HEK293 (cell line): Measurements from ENCODE around the gene EPN2.
"Not testable (repeated sequence)": the region's sequence is repeated elsewhere in the genome, so short reads cannot be mapped to it uniquely, and the experiment has no call there.

Source experiments
- CTCF ChIA-PET: fragments of 350-600 bp; formaldehyde crosslinking; extraction: SDS; loops from one replicate; lab custom pipeline; 2021; ENCODE audit warnings: antibody characterized with exemption; lab: Yijun Ruan, JAX
- POLR2A ChIA-PET: fragments of 300-600 bp; formaldehyde crosslinking; extraction: SDS; loops from one replicate; lab custom pipeline; 2020; ENCODE audit warnings: antibody characterized with exemption, inconsistent platforms; lab: Yijun Ruan, JAX
- H3K27ac ChIP-seq: fragments of 200-500 bp; sonication (Bioruptor generic); 2 replicates; pipeline ENCODE4 v1.5.1; 2014; ENCODE audit warnings: low read depth, low read length, control low read depth, inconsistent platforms; ENCODE audit errors: extremely low read depth
- H3K36me3 ChIP-seq, 2 experiments: fragments of 200-500 bp in 1 of 2; sonication (Bioruptor generic) in 1 of 2; 1 replicate in 1 of 2; 2 replicates in 1 of 2; pipeline ENCODE4 v1.5.1; 2014 to 2017; ENCODE audit warnings: inconsistent platforms in 2 of 2, low read length in 2 of 2; ENCODE audit not compliant: control insufficient read depth in 2 of 2, insufficient read depth in 1 of 2
- H3K4me1 ChIP-seq: fragments of 200-500 bp; sonication (Bioruptor generic); 2 replicates; pipeline ENCODE4 v1.5.1; 2014; ENCODE audit warnings: mild to moderate bottlenecking, low read length, inconsistent platforms; ENCODE audit not compliant: control insufficient read depth, insufficient read depth
- H3K4me3 ChIP-seq: 2 replicates; pipeline ENCODE4 v1.5.1; 2011; ENCODE audit warnings: low read depth, mild to moderate bottlenecking, control low read depth, low read length, moderate library complexity
- H3K9me3 ChIP-seq: fragments of 200-500 bp; sonication (Bioruptor generic); 2 replicates; pipeline ENCODE4 v1.5.1; 2014; ENCODE audit warnings: low read depth, low read length, inconsistent platforms; ENCODE audit not compliant: control insufficient read depth, insufficient read depth
- PRDM1 ChIP-seq: fragments of 450-650 bp; formaldehyde crosslinking; IDR thresholded peaks from 2 replicates; pipeline ENCODE4; 2016; ENCODE audit warnings: missing biosample characterization, missing genetic modification characterization
- SCRT1 ChIP-seq: fragments of 450-650 bp; formaldehyde crosslinking; IDR thresholded peaks from 2 replicates; pipeline ENCODE4 v1.5.1; 2016; ENCODE audit warnings: missing biosample characterization, missing genetic modification characterization, borderline replicate concordance
- ZBTB20 ChIP-seq: fragments of 450-650 bp; formaldehyde crosslinking; IDR thresholded peaks from 2 replicates; pipeline ENCODE4 v1.5.1; 2016; ENCODE audit warnings: missing biosample characterization, missing genetic modification characterization
- ZNF248 ChIP-seq: fragments of 450-650 bp; formaldehyde crosslinking; IDR thresholded peaks from 2 replicates; pipeline ENCODE4 v1.5.1; 2017; ENCODE audit warnings: missing biosample characterization, missing genetic modification characterization
- ZNF324 ChIP-seq: fragments of 450-650 bp; formaldehyde crosslinking; IDR thresholded peaks from 2 replicates; pipeline ENCODE4 v1.5.1; 2016; ENCODE audit warnings: missing biosample characterization, missing genetic modification characterization
- ZNF335 ChIP-seq: fragments of 450-650 bp; formaldehyde crosslinking; conservative IDR thresholded peaks from 2 replicates; pipeline ENCODE4 v1.5.1; 2016; ENCODE audit warnings: missing biosample characterization, missing genetic modification characterization
- ZNF391 ChIP-seq: fragments of 450-650 bp; formaldehyde crosslinking; IDR thresholded peaks from 2 replicates; pipeline ENCODE4 v1.5.1; 2016; ENCODE audit warnings: low read depth, missing biosample characterization, missing genetic modification characterization, borderline replicate concordance
- ZNF416 ChIP-seq: fragments of 450-650 bp; formaldehyde crosslinking; IDR thresholded peaks from 2 replicates; pipeline ENCODE4 v1.5.1; 2016; ENCODE audit warnings: missing biosample characterization, missing genetic modification characterization
- ZNF514 ChIP-seq: fragments of 450-650 bp; formaldehyde crosslinking; IDR thresholded peaks from 2 replicates; pipeline ENCODE4 v1.5.1; 2016; ENCODE audit warnings: missing biosample characterization, missing genetic modification characterization
- ZNF791 ChIP-seq: fragments of 450-650 bp; formaldehyde crosslinking; IDR thresholded peaks from 2 replicates; pipeline ENCODE4 v1.5.1; 2016; ENCODE audit warnings: missing biosample characterization, missing genetic modification characterization
- TF ChIP-seq, protein P1 (sequence below): fragments of 450-650 bp; formaldehyde crosslinking; IDR thresholded peaks from 2 replicates; pipeline ENCODE4 v1.5.1; 2016; ENCODE audit warnings: missing biosample characterization, missing genetic modification characterization

The EPN2 gene

DNA sequence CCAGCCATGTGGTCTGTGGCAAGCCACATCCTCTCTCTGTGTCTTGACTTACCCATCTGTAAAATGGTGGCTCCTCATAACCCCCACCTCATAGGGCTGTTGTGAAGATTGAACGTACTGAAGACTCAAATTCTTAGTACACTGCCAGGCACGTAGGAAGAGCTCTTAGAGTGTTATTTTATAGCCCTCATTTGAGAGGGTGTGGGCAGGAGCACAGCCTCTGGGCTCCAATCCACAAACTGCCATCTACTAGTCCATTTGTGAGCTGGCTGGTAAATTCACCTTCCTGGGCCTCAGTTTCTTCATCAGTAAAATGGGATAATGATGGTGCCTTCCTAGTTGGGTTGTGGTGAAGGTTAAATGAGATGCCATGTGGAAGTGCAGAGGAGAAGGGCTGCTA is 18.3 kb upstream of the EPN2 start:
- H3K4me3 ChIP-seq, POLR2A ChIA-PET, H3K9me3 ChIP-seq, CTCF ChIA-PET, H3K36me3 ChIP-seq, H3K4me1 ChIP-seq, H3K27ac ChIP-seq: not testable (repeated sequence)

DNA sequence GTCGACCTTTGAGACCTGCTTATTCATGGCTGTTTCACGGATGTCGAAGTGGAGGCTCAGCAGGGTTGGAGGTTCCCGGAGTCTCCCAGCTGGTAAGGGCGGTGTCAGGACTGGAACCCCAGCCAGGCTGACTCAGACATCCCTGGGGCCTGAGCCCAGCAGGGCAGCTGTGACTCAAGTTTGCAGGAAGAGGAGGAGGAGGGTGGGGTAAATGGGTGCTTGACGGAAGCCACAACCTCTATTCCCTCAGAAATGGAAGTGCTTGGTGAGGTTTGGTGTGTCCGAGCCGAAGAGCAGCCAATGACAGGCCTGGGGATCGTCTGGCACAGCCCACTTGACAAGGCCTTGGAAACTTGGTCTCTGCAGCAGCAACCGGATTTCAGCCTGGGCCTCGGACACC is 17.8 kb upstream of the EPN2 start:
- H3K27ac ChIP-seq, CTCF ChIA-PET, POLR2A ChIA-PET, H3K9me3 ChIP-seq, H3K4me3 ChIP-seq, H3K36me3 ChIP-seq, H3K4me1 ChIP-seq: not testable (repeated sequence)

DNA sequence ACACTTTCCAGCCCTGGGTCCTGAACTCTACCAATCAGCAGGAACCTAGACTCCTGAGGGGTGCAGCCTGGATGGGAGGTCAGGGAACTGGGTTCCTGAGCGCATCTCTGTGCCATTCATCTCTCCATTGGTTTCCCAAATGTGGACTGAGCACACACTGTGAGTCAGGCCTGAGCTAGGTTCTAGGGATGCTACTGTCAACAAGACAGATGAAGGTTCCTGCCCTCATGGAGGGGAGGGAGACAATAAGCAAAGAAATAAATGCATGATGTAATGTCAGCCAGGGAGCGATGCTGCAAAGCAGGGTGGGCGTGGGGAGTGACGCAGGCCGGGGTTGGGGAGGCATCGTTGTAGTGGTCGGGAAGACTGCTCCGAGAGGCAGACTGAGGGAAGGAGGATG is 17.0 kb upstream of the EPN2 start:
- H3K4me1 ChIP-seq, H3K4me3 ChIP-seq, H3K9me3 ChIP-seq, H3K27ac ChIP-seq, POLR2A ChIA-PET, H3K36me3 ChIP-seq, CTCF ChIA-PET: not testable (repeated sequence)

DNA sequence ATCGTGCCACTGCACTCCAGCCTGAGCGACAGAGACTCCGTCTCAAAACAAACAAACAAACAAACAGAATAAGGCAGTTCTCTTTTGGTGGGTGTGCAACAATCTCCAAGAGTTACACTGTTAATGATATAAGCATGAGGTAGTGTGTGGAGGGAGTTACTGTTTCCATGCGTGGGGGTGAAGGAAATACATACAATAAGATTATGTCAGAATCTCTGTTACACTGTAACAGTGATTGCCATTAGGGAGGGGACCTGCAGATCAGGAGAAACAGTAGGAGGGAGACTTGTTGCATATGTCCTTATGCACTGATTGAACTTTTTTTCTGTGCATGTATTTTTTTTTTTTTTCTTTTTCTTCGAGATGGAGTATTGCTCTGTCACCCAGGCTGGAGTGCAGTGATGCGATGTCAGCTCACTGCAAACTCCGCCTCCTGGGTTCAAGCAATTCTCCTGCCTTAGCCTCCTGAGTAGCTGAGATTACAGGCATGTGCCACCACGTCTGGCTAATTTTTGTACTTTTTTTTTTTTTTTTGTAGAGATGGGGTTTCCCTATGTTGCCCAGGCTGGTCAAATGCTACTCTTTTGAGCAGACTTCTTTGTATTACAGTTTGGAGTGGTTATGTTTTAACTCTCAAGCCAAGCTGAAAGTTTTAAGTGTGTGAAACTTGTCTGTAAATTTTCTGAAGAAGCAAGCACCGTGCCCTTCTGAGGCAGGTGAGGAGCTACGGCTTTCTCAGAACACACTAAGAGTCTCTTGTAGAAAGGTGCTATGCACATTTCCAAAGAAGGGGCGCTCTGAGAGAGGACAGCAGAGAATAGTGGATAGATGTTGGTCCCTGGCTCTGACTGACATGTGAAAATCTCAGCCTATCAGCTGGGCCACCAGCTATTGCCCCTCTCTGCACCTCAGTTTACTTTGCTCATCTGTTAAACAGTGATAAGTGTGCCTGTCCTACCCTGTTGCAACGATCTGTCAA is 10.3 kb upstream of the EPN2 start:
- H3K36me3 ChIP-seq, H3K9me3 ChIP-seq, H3K4me3 ChIP-seq, POLR2A ChIA-PET, CTCF ChIA-PET, H3K4me1 ChIP-seq, H3K27ac ChIP-seq: not testable (repeated sequence)

DNA sequence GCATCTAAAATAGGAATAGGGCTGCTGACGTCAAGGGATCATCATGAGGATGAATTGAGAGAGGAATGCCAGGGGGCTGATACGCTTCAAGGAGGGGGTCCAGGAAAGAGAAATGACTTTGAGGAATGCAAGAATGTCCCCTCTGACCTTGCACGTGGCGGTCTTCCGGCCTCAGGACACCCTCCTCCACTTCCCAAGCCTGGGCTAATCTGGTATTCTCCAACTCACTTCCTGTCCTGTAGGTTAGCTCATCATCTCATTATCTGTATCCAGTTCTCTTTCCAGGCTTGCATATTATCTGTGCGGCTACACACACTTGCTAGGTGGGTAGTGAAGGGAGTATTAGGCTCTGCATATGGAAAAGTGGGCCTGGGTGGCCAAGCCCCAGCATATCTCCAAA is 2.5 kb upstream of the EPN2 start:
- H3K9me3 ChIP-seq, H3K27ac ChIP-seq, H3K4me1 ChIP-seq, H3K4me3 ChIP-seq, H3K36me3 ChIP-seq, CTCF ChIA-PET, POLR2A ChIA-PET: not testable (repeated sequence)

DNA sequence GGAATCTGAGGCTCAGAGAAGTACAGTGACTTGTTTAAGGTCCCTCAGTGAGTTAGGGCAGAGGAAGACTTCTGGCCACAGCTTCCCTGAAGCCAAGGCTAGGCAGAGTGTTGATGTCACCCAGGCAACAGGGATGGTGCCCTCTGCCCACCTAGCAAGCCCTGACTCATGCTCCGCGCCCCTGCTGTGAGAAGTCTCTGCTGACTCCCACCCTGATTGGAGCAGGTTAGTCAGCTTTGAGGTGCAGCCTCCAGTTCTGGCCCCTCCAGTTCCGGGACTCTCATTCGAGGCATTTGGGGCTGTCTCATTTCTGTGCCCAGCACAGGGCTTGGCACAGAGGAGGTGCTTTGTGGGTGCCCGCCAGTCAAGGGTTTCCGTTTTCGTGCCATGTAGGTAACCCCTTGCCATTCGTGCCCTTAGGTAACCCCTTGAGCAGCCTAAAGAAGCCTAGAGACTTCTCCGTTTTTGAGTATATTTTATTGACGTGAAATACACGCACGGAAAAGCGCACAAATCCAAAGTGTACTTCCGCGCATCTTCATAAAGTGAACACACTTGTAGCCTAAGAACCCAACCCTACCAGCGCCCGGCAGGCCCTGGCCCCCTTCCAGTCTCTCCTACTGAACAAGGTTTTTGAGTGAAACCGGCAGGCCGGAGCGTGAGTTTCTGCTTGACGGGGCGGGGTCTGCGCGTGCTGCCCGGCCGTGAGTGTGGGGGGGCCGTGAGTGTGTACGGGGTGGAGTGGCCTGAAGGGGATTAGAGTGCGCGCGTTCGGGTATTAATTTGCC is 621 bp upstream of the EPN2 start:
- H3K4me3 ChIP-seq, H3K36me3 ChIP-seq, H3K9me3 ChIP-seq, POLR2A ChIA-PET, H3K4me1 ChIP-seq, CTCF ChIA-PET, H3K27ac ChIP-seq: not testable (repeated sequence)

DNA sequence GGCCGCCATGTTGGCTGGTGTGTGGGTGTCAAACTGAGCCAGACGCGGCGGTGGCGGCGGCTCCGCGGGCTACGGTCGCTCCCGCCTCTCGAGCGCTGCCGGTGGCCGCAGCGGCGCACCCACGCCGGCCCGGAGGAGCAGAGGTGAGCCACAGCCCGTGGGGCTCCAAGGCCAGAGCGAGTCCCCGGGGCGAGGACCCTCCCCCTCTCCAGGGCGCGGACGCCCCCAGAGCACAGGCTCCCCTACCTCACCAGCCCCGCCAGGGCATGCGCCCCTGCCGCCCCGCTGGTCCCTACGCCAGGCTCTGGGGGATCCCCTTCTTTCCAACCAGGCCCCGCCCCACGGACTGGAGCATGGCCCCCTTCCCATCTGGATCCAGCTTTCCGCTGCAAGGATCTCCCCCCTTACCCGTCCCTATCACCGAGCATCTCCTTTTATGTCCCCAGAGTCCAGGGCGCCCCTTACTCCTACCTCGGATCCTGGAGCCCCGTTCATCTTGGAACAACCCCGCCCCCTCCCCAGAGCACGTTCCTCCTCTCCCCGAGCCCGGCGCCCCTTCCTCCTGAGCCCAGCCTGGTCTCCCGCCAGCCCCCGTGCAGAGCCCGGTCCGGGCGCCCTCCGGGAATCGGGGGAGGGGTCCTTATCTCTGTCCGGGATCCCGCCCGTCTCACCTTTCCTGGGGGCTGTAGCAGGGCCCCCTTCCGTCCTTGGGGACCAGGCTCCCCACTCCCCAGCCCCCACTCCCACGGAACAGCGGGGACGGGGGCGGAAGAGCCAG is 412 bp downstream of the EPN2 start:
- Histone ChIP-seq H3K9me3 (no peaks in the 10 kb centered on the region), H3K27ac (peak overlapping the region; percentile 82), H3K36me3 (peaks cover 0 to 7% of the 10 kb centered on the region in 2 experiments; a peak in 2 of 3 replicates), H3K4me1 (no peaks in the 10 kb centered on the region; the same call in 1 of the 2 replicates), H3K4me3 (peak overlapping the region; percentile 99)
- CTCF ChIA-PET = interaction anchor here (0.5 to 1.5 kb wide), 3 partner anchors 17 to 56 kb away, joined by 3 to 5 read pairs (median 5); no protein-coding TSS in a partner anchor
- POLR2A ChIA-PET = interaction anchor here (1.7 kb wide), 1 partner anchor 141 kb away, joined by 4 read pairs; the partner anchor contains the start of gene MAPK7
- TF ChIP-seq ZNF391 (tag by site-specific recombination) (peak; percentile 32; the same call in 1 of the 2 replicates), SCRT1 (tag by site-specific recombination) (no peak), ZNF416 (tag by site-specific recombination) (no peak), ZBTB20 (tag by site-specific recombination) (peak; percentile 87), ZNF248 (tag by site-specific recombination) (no peak), ZNF324 (no peak), PRDM1 (no peak), ZNF791 (tag by site-specific recombination) (no peak), ZNF514 (tag by site-specific recombination) (no peak), ZNF335 (peak; percentile 81)
- TF ChIP-seq, protein P1, sequence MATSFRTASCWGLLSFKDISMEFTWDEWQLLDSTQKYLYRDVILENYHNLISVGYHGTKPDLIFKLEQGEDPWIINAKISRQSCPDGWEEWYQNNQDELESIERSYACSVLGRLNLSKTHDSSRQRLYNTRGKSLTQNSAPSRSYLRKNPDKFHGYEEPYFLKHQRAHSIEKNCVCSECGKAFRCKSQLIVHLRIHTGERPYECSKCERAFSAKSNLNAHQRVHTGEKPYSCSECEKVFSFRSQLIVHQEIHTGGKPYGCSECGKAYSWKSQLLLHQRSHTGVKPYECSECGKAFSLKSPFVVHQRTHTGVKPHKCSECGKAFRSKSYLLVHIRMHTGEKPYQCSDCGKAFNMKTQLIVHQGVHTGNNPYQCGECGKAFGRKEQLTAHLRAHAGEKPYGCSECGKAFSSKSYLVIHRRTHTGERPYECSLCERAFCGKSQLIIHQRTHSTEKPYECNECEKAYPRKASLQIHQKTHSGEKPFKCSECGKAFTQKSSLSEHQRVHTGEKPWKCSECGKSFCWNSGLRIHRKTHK (tag by site-specific recombination) = no peak
